ENCODE data around the gene BTBD7. TPM values are rescaled to one million over a fixed set of nuclear protein-coding genes. Genes with fewer than 3 reads are reported as not detected.

The BTBD7 gene
- total RNA-seq, 1 donor from 2014 or later, result 39.1 TPM

- no peak overlapping the region for H3K9ac ChIP-seq (ENCODE audit: low read depth in 1 of 3, low read length in 3 of 3)
- H3K27me3 ChIP-seq (ENCODE audit: control insufficient read depth in 3 of 3, insufficient read depth in 3 of 3, low read length in 3 of 3), result no peaks in the 10 kb centered on the region
- no peak overlapping the region for H3K27ac ChIP-seq (ENCODE audit: low read depth, low read length)
- no peak overlapping the region for H3K4me3 ChIP-seq (ENCODE audit: low read length in 3 of 3)
- H3K9me3 ChIP-seq (ENCODE audit: control insufficient read depth in 3 of 3, low read length in 3 of 3), result no peaks in the 10 kb centered on the region
- peaks cover 0 to 13% (median 4%) of the 10 kb centered on the region in 3 donors for H3K4me1 ChIP-seq (ENCODE audit: control insufficient read depth in 3 of 3, insufficient read depth in 3 of 3, low read length in 3 of 3)
- H3K36me3 ChIP-seq (ENCODE audit: control insufficient read depth in 3 of 3, insufficient read depth in 3 of 3, low read length in 3 of 3), result no peaks in the 10 kb centered on the region
These were observed 14.7 kb downstream of the BTBD7 start for GRCh38 chr14:93317875-93318807.

- Histone ChIP-seq H3K36me3 (ENCODE audit: control insufficient read depth in 3 of 3, insufficient read depth in 3 of 3, low read length in 3 of 3) (no peaks in the 10 kb centered on the region), H3K27me3 (ENCODE audit: control insufficient read depth in 3 of 3, insufficient read depth in 3 of 3, low read length in 3 of 3) (no peaks in the 10 kb centered on the region), H3K9me3 (ENCODE audit: control insufficient read depth in 3 of 3, low read length in 3 of 3) (no peaks in the 10 kb centered on the region), H3K4me1 (ENCODE audit: control insufficient read depth in 3 of 3, insufficient read depth in 3 of 3, low read length in 3 of 3) (peaks cover 2 to 13% (median 4%) of the 10 kb centered on the region in 3 donors), H3K27ac (ENCODE audit: low read depth, low read length) (no peak overlapping the region), H3K4me3 (ENCODE audit: low read length in 3 of 3) (no peak overlapping the region), H3K9ac (ENCODE audit: low read depth in 1 of 3, low read length in 3 of 3) (no peak overlapping the region)
These were observed 15.5 kb downstream of the BTBD7 start for GRCh38 chr14:93317210-93317874.

- Histone ChIP-seq H3K9me3 (ENCODE audit: control insufficient read depth in 3 of 3, low read length in 3 of 3) (no peaks in the 10 kb centered on the region), H3K9ac (ENCODE audit: low read depth in 1 of 3, low read length in 3 of 3) (no peak overlapping the region), H3K36me3 (ENCODE audit: control insufficient read depth in 3 of 3, insufficient read depth in 3 of 3, low read length in 3 of 3) (no peaks in the 10 kb centered on the region), H3K4me1 (ENCODE audit: control insufficient read depth in 3 of 3, insufficient read depth in 3 of 3, low read length in 3 of 3) (peaks cover 2 to 13% (median 4%) of the 10 kb centered on the region in 3 donors), H3K4me3 (ENCODE audit: low read length in 3 of 3) (no peak overlapping the region), H3K27me3 (ENCODE audit: control insufficient read depth in 3 of 3, insufficient read depth in 3 of 3, low read length in 3 of 3) (no peaks in the 10 kb centered on the region), H3K27ac (ENCODE audit: low read depth, low read length) (no peak overlapping the region)
These were observed 16.1 kb downstream of the BTBD7 start for GRCh38 chr14:93316716-93317115.

GRCh38 chr14:93315575-93315974 is 17.3 kb downstream of the BTBD7 start:
- no peak overlapping the region for H3K27ac ChIP-seq (ENCODE audit: low read depth, low read length)
- no peak overlapping the region for H3K4me3 ChIP-seq (ENCODE audit: low read length in 3 of 3)
- H3K9ac ChIP-seq (ENCODE audit: low read depth in 1 of 3, low read length in 3 of 3), result no peak overlapping the region
- H3K4me1 ChIP-seq (ENCODE audit: control insufficient read depth in 3 of 3, insufficient read depth in 3 of 3, low read length in 3 of 3), result peaks cover 2 to 13% (median 4%) of the 10 kb centered on the region in 3 donors
- no peaks in the 10 kb centered on the region for H3K27me3 ChIP-seq (ENCODE audit: control insufficient read depth in 3 of 3, insufficient read depth in 3 of 3, low read length in 3 of 3)
- no peaks in the 10 kb centered on the region for H3K36me3 ChIP-seq (ENCODE audit: control insufficient read depth in 3 of 3, insufficient read depth in 3 of 3, low read length in 3 of 3)
- no peaks in the 10 kb centered on the region for H3K9me3 ChIP-seq (ENCODE audit: control insufficient read depth in 3 of 3, low read length in 3 of 3)

GRCh38 chr14:93311082-93311481 is 21.8 kb downstream of the BTBD7 start:
- H3K9me3 ChIP-seq (ENCODE audit: control insufficient read depth in 3 of 3, low read length in 3 of 3), result no peaks in the 10 kb centered on the region
- peaks cover 0 to 2% (median 1%) of the 10 kb centered on the region in 3 donors for H3K4me1 ChIP-seq (ENCODE audit: control insufficient read depth in 3 of 3, insufficient read depth in 3 of 3, low read length in 3 of 3)
- no peaks in the 10 kb centered on the region for H3K36me3 ChIP-seq (ENCODE audit: control insufficient read depth in 3 of 3, insufficient read depth in 3 of 3, low read length in 3 of 3)

GRCh38 chr14:93309427-93309966 is 23.3 kb downstream of the BTBD7 start:
- Histone ChIP-seq H3K36me3 (ENCODE audit: control insufficient read depth in 3 of 3, insufficient read depth in 3 of 3, low read length in 3 of 3) (no peaks in the 10 kb centered on the region), H3K4me1 (ENCODE audit: control insufficient read depth in 3 of 3, insufficient read depth in 3 of 3, low read length in 3 of 3) (peaks cover 0 to 9% (median 2%) of the 10 kb centered on the region in 3 donors), H3K27ac (ENCODE audit: low read depth, low read length) (no peak overlapping the region), H3K9ac (ENCODE audit: low read depth in 1 of 3, low read length in 3 of 3) (no peak overlapping the region), H3K4me3 (ENCODE audit: low read length in 3 of 3) (no peak overlapping the region), H3K9me3 (ENCODE audit: control insufficient read depth in 3 of 3, low read length in 3 of 3) (no peaks in the 10 kb centered on the region), H3K27me3 (ENCODE audit: control insufficient read depth in 3 of 3, insufficient read depth in 3 of 3, low read length in 3 of 3) (no peaks in the 10 kb centered on the region)

More at GRCh38 chr14:93311082-93311481, 21.8 kb downstream of the BTBD7 start:
- no peaks in the 10 kb centered on the region for H3K27me3 ChIP-seq (ENCODE audit: control insufficient read depth in 3 of 3, insufficient read depth in 3 of 3, low read length in 3 of 3)
- no peak overlapping the region for H3K27ac ChIP-seq (ENCODE audit: low read depth, low read length)
- H3K4me3 ChIP-seq (ENCODE audit: low read length in 3 of 3), result no peak overlapping the region
- H3K9ac ChIP-seq (ENCODE audit: low read depth in 1 of 3, low read length in 3 of 3), result no peak overlapping the region

GRCh38 chr14:93308686-93309345 is 24.0 kb downstream of the BTBD7 start:
- H3K27me3 ChIP-seq (ENCODE audit: control insufficient read depth in 3 of 3, insufficient read depth in 3 of 3, low read length in 3 of 3), result no peaks in the 10 kb centered on the region
- no peaks in the 10 kb centered on the region for H3K9me3 ChIP-seq (ENCODE audit: control insufficient read depth in 3 of 3, low read length in 3 of 3)
- no peak overlapping the region for H3K27ac ChIP-seq (ENCODE audit: low read depth, low read length)
- no peaks in the 10 kb centered on the region for H3K36me3 ChIP-seq (ENCODE audit: control insufficient read depth in 3 of 3, insufficient read depth in 3 of 3, low read length in 3 of 3)
- H3K9ac ChIP-seq (ENCODE audit: low read depth in 1 of 3, low read length in 3 of 3), result no peak overlapping the region
- no peak overlapping the region for H3K4me3 ChIP-seq (ENCODE audit: low read length in 3 of 3)
- H3K4me1 ChIP-seq (ENCODE audit: control insufficient read depth in 3 of 3, insufficient read depth in 3 of 3, low read length in 3 of 3), result peaks cover 2 to 9% (median 2%) of the 10 kb centered on the region in 3 donors

- H3K9me3 ChIP-seq (ENCODE audit: control insufficient read depth in 3 of 3, low read length in 3 of 3), result no peaks in the 10 kb centered on the region
- H3K9ac ChIP-seq (ENCODE audit: low read depth in 1 of 3, low read length in 3 of 3), result no peak overlapping the region
- peaks cover 2 to 12% (median 4%) of the 10 kb centered on the region in 3 donors for H3K4me1 ChIP-seq (ENCODE audit: control insufficient read depth in 3 of 3, insufficient read depth in 3 of 3, low read length in 3 of 3)
- H3K27me3 ChIP-seq (ENCODE audit: control insufficient read depth in 3 of 3, insufficient read depth in 3 of 3, low read length in 3 of 3), result no peaks in the 10 kb centered on the region
- H3K4me3 ChIP-seq (ENCODE audit: low read length in 3 of 3), result no peak overlapping the region
- H3K36me3 ChIP-seq (ENCODE audit: control insufficient read depth in 3 of 3, insufficient read depth in 3 of 3, low read length in 3 of 3), result no peaks in the 10 kb centered on the region
- no peak overlapping the region for H3K27ac ChIP-seq (ENCODE audit: low read depth, low read length)
These were observed 26.0 kb downstream of the BTBD7 start for GRCh38 chr14:93306812-93307211.

- Histone ChIP-seq H3K27ac (ENCODE audit: low read depth, low read length) (no peak overlapping the region), H3K27me3 (ENCODE audit: control insufficient read depth in 3 of 3, insufficient read depth in 3 of 3, low read length in 3 of 3) (no peaks in the 10 kb centered on the region), H3K9ac (ENCODE audit: low read depth in 1 of 3, low read length in 3 of 3) (no peak overlapping the region), H3K4me3 (ENCODE audit: low read length in 3 of 3) (no peak overlapping the region), H3K4me1 (ENCODE audit: control insufficient read depth in 3 of 3, insufficient read depth in 3 of 3, low read length in 3 of 3) (peaks cover 5 to 15% (median 7%) of the 10 kb centered on the region in 3 donors), H3K36me3 (ENCODE audit: control insufficient read depth in 3 of 3, insufficient read depth in 3 of 3, low read length in 3 of 3) (no peaks in the 10 kb centered on the region), H3K9me3 (ENCODE audit: control insufficient read depth in 3 of 3, low read length in 3 of 3) (no peaks in the 10 kb centered on the region)
These were observed 27.0 kb downstream of the BTBD7 start for GRCh38 chr14:93305725-93306418.
